ENCODE results near the gene HHAT. TPM values are rescaled to one million over a fixed set of nuclear protein-coding genes. Genes with fewer than 3 reads are reported as not detected.
A peak's percentile ranks its signal among the peaks of the same experiment; 100 is the strongest.

The HHAT gene
- total and polyA plus RNA-seq, 12 donors = 0.81 to 4.3 (median 2.6) TPM

GRCh38 chr1:210303391-210303790, 25.3 kb upstream of the HHAT start:
- intact Hi-C loops (cut with DNase I) = loop anchor here in 2 of 10 donors (5.0 to 10.0 kb wide), 2 partner anchors 101 to 151 kb away; no protein-coding TSS in a partner anchor
- H3K4me1 ChIP-seq = peaks cover 0 to 38% (median 9%) of the 10 kb centered on the region in 9 donors
- TF ChIP-seq, protein P1, sequence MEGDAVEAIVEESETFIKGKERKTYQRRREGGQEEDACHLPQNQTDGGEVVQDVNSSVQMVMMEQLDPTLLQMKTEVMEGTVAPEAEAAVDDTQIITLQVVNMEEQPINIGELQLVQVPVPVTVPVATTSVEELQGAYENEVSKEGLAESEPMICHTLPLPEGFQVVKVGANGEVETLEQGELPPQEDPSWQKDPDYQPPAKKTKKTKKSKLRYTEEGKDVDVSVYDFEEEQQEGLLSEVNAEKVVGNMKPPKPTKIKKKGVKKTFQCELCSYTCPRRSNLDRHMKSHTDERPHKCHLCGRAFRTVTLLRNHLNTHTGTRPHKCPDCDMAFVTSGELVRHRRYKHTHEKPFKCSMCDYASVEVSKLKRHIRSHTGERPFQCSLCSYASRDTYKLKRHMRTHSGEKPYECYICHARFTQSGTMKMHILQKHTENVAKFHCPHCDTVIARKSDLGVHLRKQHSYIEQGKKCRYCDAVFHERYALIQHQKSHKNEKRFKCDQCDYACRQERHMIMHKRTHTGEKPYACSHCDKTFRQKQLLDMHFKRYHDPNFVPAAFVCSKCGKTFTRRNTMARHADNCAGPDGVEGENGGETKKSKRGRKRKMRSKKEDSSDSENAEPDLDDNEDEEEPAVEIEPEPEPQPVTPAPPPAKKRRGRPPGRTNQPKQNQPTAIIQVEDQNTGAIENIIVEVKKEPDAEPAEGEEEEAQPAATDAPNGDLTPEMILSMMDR (IDR thresholded peaks at IDR 0.05) = no peak
- no peaks in the 10 kb centered on the region for H3K27me3 ChIP-seq
- no peaks in the 10 kb centered on the region for H3K36me3 ChIP-seq
- no peak overlapping the region for H3K4me3 ChIP-seq
- 98% methylated on average over 8 of the region's 8 CpGs for WGBS, 2 donors
- no peak for DNase-seq
- ATAC-seq = no peak
- H3K27ac ChIP-seq = no peak overlapping the region
- no peaks in the 10 kb centered on the region for H3K9me3 ChIP-seq

- DNase-seq = no peak
- H3K27ac ChIP-seq = peak overlapping the region in 8 of 10 donors; percentile 19 to 88 (median 80)
- peaks cover 0 to 8% (median 0%) of the 10 kb centered on the region in 7 donors for H3K27me3 ChIP-seq
- intact Hi-C loops (cut with DNase I) = loop anchor here (1.0 to 10.0 kb wide), 12 partner anchors 78 to 456 kb away; partner anchors contain the start of gene SERTAD4 (in 1 of the 10)
- H3K9me3 ChIP-seq = no peaks in the 10 kb centered on the region
- H3K4me1 ChIP-seq = peaks cover 0 to 24% (median 12%) of the 10 kb centered on the region in 9 donors
- TF ChIP-seq, protein P1 (IDR thresholded peaks at IDR 0.05) = no peak
- no peaks in the 10 kb centered on the region for H3K36me3 ChIP-seq
- H3K4me3 ChIP-seq = peak overlapping the region in 7 of 10 donors; percentile 23 to 49 (median 45)
- ATAC-seq = no peak
- WGBS, 2 donors = 44 to 48% methylated on average over 3 of the region's 7 CpGs
Measured at GRCh38 chr1:210310562-210311153, 18.0 kb upstream of the HHAT start.

GRCh38 chr1:210311726-210312493, 16.8 kb upstream of the HHAT start:
- ATAC-seq (peak; percentile 62 to 81 (median 72)), DNase-seq (peak in 1 of 2 donors; percentile 51)
- intact Hi-C loops (cut with DNase I) = loop anchor here (1.0 to 10.0 kb wide), 12 partner anchors 80 to 457 kb away; partner anchors contain the start of gene SERTAD4 (in 1 of the 10)
- no peaks in the 10 kb centered on the region for H3K9me3 ChIP-seq
- WGBS, 2 donors = 55 to 61% methylated on average over 18 of the region's 18 CpGs
- TF ChIP-seq, protein P1 (IDR thresholded peaks at IDR 0.05) = no peak
- H3K4me3 ChIP-seq = peak overlapping the region in 8 of 10 donors; percentile 13 to 49 (median 44)
- H3K36me3 ChIP-seq = no peaks in the 10 kb centered on the region
- peak overlapping the region; percentile 19 to 88 (median 77) for H3K27ac ChIP-seq
- peaks cover 0 to 8% (median 0%) of the 10 kb centered on the region in 7 donors for H3K27me3 ChIP-seq
- H3K4me1 ChIP-seq = peaks cover 0 to 24% (median 12%) of the 10 kb centered on the region in 9 donors

DNA sequence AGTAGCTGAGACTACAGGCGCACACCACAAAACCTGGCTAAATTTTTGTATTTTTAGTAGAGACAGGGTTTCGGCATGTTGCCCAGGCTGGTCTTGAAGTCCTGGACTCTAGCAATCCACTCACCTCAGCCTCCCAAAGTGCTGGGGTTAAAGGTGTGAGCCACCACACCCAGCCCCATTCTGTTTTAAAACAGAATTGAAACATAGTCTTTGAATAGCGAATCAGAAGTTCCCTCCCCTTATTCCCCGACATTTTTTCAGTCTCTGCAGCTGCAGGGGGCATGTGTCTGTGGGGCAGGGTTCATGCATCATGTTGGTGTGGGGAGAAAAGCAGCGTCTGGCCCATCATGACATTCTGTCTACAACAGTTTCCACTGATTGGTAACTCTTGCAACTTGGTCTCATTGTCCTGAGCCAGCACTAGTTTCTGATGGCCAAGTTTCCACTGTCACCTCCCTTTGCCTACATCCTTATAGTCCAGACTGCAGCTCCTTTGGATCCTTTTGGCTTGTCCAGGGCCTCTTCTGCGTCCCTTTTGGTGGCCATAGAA, 15.6 kb upstream of the HHAT start:
- Histone ChIP-seq H3K27me3 (peaks cover 0 to 8% (median 0%) of the 10 kb centered on the region in 7 donors), H3K4me3 (no peak overlapping the region), H3K9me3 (no peaks in the 10 kb centered on the region), H3K36me3 (no peaks in the 10 kb centered on the region), H3K4me1 (peaks cover 0 to 24% (median 12%) of the 10 kb centered on the region in 9 donors), H3K27ac (peak overlapping the region in 1 of 10 donors; percentile 88)
- WGBS, 2 donors = 77 to 88% methylated on average over 6 of the region's 6 CpGs
- TF ChIP-seq, protein P1 (IDR thresholded peaks at IDR 0.05) = no peak
- ATAC-seq = no peak
- intact Hi-C loops (cut with DNase I) = loop anchor here (5.0 to 10.0 kb wide), 7 partner anchors 81 to 458 kb away; partner anchors contain the start of gene SERTAD4 (in 1 of the 10)
- no peak for DNase-seq

All from heart right ventricle (tissue), 16 donors.